Measurements from ENCODE around the gene TSPAN33. TPM values are rescaled to one million over a fixed set of nuclear protein-coding genes. Genes with fewer than 3 reads are reported as not detected.

TSPAN33 gene
- total RNA-seq, 2 donors from 2014 or later = 9.8 to 11.1 TPM

DNA sequence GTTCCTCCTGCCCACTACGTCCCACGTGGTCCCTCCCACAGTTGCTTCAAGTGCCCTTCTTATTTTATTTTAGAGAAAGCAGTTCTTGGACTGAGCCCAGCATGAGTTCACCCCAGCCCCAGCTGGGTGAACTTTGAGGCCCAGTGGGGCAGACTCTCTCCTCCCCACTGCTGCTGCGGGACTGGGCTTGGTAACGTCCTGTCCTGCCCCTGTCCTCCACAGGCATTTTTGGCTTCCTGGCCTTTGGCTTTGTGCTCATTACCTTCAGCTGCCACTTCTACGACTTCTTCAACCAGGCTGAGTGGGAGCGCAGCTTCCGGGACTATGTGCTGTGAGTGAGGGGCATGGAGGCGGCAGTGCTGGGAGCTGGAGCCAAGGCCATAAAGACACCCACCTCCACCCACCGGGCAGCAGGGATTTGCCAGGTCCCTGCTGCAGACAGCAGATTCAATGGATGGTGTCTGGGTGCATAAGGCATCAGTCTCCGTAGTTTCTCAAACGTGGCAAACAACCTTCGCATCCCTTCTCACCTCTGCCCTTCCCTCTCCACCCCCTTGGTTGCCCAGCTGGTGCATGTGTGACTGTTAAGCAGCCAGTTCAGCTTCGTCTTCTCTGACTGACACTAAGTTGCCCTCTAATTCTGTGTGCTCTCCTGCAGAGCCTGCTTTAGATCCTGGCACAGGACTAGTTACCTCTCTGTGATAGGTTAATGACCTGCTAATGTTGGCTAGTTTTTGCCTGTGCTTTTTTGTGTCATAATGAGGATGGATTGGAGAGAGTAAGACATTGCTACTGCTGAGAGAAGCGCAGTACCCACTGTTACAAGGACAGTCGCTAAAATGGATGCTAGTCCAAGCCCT lies 64.8 kb downstream of the TSPAN33 start:
- TF ChIP-seq CTCF (IDR thresholded peaks at IDR 0.05) = no peak
- Histone ChIP-seq H3K4me1 (peaks cover 0 to 7% of the 10 kb centered on the region in 2 donors), H3K4me3 (no peak overlapping the region), H3K27me3 (no peaks in the 10 kb centered on the region), H3K9me3 (no peaks in the 10 kb centered on the region), H3K36me3 (no peaks in the 10 kb centered on the region), H3K27ac (no peak overlapping the region)
- no peak for DNase-seq (ENCODE audit: low spot score)

DNA sequence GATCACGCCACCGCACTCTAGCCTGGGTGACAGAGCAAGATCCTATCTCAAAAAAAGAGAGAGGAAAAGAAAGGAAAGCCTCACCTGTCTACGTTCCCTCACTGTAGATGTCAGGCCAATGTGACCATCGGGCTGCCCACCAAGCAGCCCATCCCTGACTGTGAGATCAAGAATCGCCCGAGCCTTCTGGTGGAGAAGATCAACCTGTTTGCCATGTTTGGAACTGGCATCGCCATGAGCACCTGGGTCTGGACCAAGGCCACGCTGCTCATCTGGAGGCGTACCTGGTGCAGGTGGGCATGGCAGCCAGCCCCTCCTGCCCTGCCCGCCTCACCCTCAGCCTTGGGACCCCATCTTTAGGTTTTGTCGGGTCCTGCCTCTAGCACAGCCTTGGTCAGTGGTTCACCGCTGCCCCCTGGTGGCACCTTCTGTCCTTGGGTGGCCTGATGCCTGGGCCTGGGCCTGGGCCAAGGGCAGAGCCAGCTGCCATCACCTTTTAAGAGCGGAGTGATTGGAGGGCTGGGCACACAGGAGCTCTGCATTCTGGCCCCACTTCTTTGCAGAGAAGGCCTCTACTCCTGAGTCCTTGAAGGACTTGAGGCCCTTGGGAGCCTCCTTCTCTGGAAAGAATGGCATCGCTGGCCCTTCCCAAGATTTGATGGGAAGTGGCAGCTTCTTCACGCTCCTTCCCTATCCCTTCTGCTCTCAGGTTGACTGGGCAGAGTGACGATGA lies 65.9 kb downstream of the TSPAN33 start:
- no peak overlapping the region for H3K27ac ChIP-seq
- no peak overlapping the region for H3K4me3 ChIP-seq
- H3K27me3 ChIP-seq = no peaks in the 10 kb centered on the region
- peak; percentile 59 to 91 for TF ChIP-seq CTCF (IDR thresholded peaks at IDR 0.05)
- peak; percentile 84 for DNase-seq (ENCODE audit: low spot score)
- H3K9me3 ChIP-seq = no peaks in the 10 kb centered on the region
- H3K4me1 ChIP-seq = peaks cover 0 to 7% of the 10 kb centered on the region in 2 donors
- no peaks in the 10 kb centered on the region for H3K36me3 ChIP-seq

GRCh38 chr7:129210989-129211312 lies 66.4 kb downstream of the TSPAN33 start:
- no peak for DNase-seq (ENCODE audit: low spot score)
- no peak for TF ChIP-seq CTCF (IDR thresholded peaks at IDR 0.05)
- no peaks in the 10 kb centered on the region for H3K9me3 ChIP-seq
- no peaks in the 10 kb centered on the region for H3K27me3 ChIP-seq
- no peak overlapping the region for H3K27ac ChIP-seq
- H3K36me3 ChIP-seq = no peaks in the 10 kb centered on the region
- H3K4me1 ChIP-seq = peaks cover 0 to 7% of the 10 kb centered on the region in 2 donors
- H3K4me3 ChIP-seq = no peak overlapping the region

DNA sequence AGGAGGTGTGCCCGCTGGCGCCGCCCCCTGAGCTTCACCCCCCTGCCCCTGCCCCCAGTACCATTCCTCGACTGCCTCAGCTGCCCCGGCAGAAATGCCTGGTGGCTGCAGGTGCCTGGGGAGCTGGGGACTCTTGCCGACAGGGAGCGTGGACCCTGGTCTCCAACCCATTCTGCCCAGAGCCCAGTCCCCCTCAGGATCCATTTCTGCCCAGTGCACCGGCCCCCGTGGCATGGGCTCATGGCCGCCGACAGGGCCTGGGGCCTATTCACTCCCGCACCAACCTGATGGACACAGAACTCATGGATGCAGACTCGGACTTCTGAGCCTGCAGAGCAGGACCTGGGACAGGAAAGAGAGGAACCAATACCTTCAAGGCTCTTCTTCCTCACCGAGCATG lies 67.6 kb downstream of the TSPAN33 start:
- H3K4me3 ChIP-seq = no peak overlapping the region
- H3K36me3 ChIP-seq = no peaks in the 10 kb centered on the region
- peaks cover 0 to 7% of the 10 kb centered on the region in 2 donors for H3K4me1 ChIP-seq
- no peaks in the 10 kb centered on the region for H3K9me3 ChIP-seq
- no peak for TF ChIP-seq CTCF (IDR thresholded peaks at IDR 0.05)
- H3K27me3 ChIP-seq = no peaks in the 10 kb centered on the region
- no peak overlapping the region for H3K27ac ChIP-seq
- no peak for DNase-seq (ENCODE audit: low spot score)

DNA sequence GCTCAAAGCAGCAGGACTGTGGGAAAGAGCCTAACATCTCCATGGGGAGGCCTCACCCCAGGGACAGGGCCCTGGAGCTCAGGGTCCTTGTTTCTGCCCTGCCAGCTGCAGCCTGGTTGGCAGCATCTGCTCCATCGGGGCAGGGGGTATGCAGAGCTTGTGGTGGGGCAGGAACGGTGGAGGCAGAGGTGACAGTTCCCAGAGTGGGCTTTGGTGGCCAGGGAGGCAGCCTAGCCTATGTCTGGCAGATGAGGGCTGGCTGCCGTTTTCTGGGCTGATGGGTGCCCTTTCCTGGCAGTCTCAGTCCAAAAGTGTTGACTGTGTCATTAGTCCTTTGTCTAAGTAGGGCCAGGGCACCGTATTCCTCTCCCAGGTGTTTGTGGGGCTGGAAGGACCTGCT lies 68.1 kb downstream of the TSPAN33 start:
- H3K27ac ChIP-seq = no peak overlapping the region
- H3K4me3 ChIP-seq = no peak overlapping the region
- no peak for TF ChIP-seq CTCF (IDR thresholded peaks at IDR 0.05)
- H3K4me1 ChIP-seq = peaks cover 0 to 7% of the 10 kb centered on the region in 2 donors
- H3K9me3 ChIP-seq = no peaks in the 10 kb centered on the region
- no peaks in the 10 kb centered on the region for H3K27me3 ChIP-seq
- DNase-seq (ENCODE audit: low spot score) = no peak
- H3K36me3 ChIP-seq = no peaks in the 10 kb centered on the region
